K562 (cell line): ENCODE results near the gene TTC33. TPM values are rescaled to one million over a fixed set of nuclear protein-coding genes. Genes with fewer than 3 reads are reported as not detected.

Source experiments
- FOXK2 ChIP-seq, 2 experiments: fragments of 450-650 bp; IDR thresholded peaks in 1 of 2; conservative IDR thresholded peaks in 1 of 2; 2 replicates each; pipeline ENCODE4 v1.6.1; 2016; ENCODE audit warnings: low read depth in 2 of 2, mild to moderate bottlenecking in 1 of 2
- KDM2B ChIP-seq: fragments of 250-450 bp; sonication (Bioruptor Pico); IDR thresholded peaks from 2 replicates; pipeline ENCODE4 v1.8.0; 2021; ENCODE audit warnings: mild to moderate bottlenecking, moderate library complexity
- NCOR1 ChIP-seq: fragments of 450-650 bp; IDR thresholded peaks from 2 replicates; pipeline ENCODE4 v1.6.1; 2016; ENCODE audit warnings: mild to moderate bottlenecking, moderate library complexity
- SMARCA4 ChIP-seq: fragments of 450-650 bp; IDR thresholded peaks from 2 replicates; pipeline ENCODE4 v1.6.1; 2016
- SOX6 ChIP-seq: fragments of 450-650 bp; IDR thresholded peaks from 2 replicates; pipeline ENCODE4 v1.6.1; 2014; ENCODE audit warnings: mild to moderate bottlenecking
- SRSF9 ChIP-seq: fragments of 200-400 bp; formaldehyde crosslinking; IDR thresholded peaks from 2 replicates; pipeline ENCODE4 v1.6.1; 2017; ENCODE audit warnings: low read depth, low read length, borderline replicate concordance
- polyA plus RNA-seq, 8 experiments: library from polyadenylated mRNA; depleted of rRNA in 4 of 8; stranded (reverse) in 5 of 8; unstranded in 3 of 8; fragments of >200 nt; fragmentation: Nextera tagmentation in 2 of 8; fragmentation: Illumina TruSeq in 1 of 8; extraction: Ambion mirVana in 2 of 8; extraction: Trizol in 1 of 8; gene quantifications; 2 replicates each; pipeline versions ENCODE4 v1.2.1 to v1.2.3, GENCODE V29; 2011 to 2014; ENCODE audit warnings: inconsistent platforms in 1 of 8, missing spikeins in 1 of 8
- total RNA-seq, 7 experiments: library from RNA; depleted of rRNA in 6 of 7; stranded (reverse); fragments of >200 nt in 6 of 7; fragmentation: Illumina TruSeq in 2 of 7; extraction: Trizol in 2 of 7; gene quantifications; 2 replicates each; pipeline versions ENCODE4 v1.2.1 to v1.2.3, GENCODE V29; 2011 to 2021; ENCODE audit warnings: low replicate concordance in 1 of 7
- TF ChIP-seq, protein P1 (sequence below): fragments of 450-650 bp; IDR thresholded peaks from 2 replicates; pipeline ENCODE4 v1.6.1; 2017; ENCODE audit warnings: antibody characterized with exemption, mild to moderate bottlenecking
- TF ChIP-seq, protein P2 (sequence below): fragments of 450-650 bp; formaldehyde crosslinking; IDR thresholded peaks from 2 replicates; pipeline ENCODE4 v1.4.0; 2022; ENCODE audit warnings: missing genetic modification characterization
- TF ChIP-seq, protein P3 (sequence below): fragments of 450-650 bp; IDR thresholded peaks from 2 replicates; pipeline ENCODE4 v1.6.1; 2016; ENCODE audit warnings: low read depth

Gene TTC33
- total and polyA plus RNA-seq, 9 of the 15 experiments (the other 6 are each of a cell fraction or from before 2014, with no cell fraction given), result 11.5 to 24.9 (median 21.1) TPM

DNA sequence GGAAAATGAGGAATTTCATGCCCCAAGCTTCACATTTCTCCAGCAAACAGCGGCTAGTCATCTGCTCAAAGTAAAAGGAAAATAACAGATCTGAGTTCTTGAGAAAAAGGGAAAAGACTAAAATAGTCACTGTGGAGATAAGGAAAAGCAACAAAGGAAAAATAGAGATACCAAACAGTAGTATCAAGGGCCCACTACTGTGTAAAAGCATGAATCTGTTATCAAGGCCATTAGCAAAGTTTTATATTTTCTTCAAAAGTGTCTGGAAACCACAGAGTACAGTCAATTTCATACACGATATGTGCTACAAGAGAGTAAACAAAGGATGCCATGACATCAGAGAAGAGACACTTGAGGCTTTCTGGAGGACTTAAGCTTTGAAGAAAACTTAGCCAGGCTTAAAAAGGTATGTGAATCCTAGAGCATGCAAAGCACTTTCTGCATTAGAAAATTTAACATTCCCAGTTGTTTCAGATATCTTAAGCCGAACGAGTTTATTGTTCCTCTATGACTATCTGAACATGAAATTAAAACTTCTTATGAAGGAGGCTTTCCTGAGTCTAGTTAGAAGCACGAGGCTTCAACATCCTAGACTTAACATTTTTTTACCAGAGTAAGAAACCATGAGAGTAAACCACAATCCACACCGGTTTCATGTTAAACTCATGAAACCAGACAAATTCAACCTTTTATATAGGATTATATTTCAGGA lies 1.2 kb downstream of the TTC33 start (continued):
- TF ChIP-seq, protein P1, sequence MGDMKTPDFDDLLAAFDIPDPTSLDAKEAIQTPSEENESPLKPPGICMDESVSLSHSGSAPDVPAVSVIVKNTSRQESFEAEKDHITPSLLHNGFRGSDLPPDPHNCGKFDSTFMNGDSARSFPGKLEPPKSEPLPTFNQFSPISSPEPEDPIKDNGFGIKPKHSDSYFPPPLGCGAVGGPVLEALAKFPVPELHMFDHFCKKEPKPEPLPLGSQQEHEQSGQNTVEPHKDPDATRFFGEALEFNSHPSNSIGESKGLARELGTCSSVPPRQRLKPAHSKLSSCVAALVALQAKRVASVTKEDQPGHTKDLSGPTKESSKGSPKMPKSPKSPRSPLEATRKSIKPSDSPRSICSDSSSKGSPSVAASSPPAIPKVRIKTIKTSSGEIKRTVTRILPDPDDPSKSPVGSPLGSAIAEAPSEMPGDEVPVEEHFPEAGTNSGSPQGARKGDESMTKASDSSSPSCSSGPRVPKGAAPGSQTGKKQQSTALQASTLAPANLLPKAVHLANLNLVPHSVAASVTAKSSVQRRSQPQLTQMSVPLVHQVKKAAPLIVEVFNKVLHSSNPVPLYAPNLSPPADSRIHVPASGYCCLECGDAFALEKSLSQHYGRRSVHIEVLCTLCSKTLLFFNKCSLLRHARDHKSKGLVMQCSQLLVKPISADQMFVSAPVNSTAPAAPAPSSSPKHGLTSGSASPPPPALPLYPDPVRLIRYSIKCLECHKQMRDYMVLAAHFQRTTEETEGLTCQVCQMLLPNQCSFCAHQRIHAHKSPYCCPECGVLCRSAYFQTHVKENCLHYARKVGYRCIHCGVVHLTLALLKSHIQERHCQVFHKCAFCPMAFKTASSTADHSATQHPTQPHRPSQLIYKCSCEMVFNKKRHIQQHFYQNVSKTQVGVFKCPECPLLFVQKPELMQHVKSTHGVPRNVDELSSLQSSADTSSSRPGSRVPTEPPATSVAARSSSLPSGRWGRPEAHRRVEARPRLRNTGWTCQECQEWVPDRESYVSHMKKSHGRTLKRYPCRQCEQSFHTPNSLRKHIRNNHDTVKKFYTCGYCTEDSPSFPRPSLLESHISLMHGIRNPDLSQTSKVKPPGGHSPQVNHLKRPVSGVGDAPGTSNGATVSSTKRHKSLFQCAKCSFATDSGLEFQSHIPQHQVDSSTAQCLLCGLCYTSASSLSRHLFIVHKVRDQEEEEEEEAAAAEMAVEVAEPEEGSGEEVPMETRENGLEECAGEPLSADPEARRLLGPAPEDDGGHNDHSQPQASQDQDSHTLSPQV, result 0 out of 2 replicates have a peak, but pooled peaks have one; percentile 53
- 0 out of 2 replicates have a peak, but pooled peaks have one; percentile 8 for TF ChIP-seq SOX6
- no peak for TF ChIP-seq SRSF9
- TF ChIP-seq, protein P2, sequence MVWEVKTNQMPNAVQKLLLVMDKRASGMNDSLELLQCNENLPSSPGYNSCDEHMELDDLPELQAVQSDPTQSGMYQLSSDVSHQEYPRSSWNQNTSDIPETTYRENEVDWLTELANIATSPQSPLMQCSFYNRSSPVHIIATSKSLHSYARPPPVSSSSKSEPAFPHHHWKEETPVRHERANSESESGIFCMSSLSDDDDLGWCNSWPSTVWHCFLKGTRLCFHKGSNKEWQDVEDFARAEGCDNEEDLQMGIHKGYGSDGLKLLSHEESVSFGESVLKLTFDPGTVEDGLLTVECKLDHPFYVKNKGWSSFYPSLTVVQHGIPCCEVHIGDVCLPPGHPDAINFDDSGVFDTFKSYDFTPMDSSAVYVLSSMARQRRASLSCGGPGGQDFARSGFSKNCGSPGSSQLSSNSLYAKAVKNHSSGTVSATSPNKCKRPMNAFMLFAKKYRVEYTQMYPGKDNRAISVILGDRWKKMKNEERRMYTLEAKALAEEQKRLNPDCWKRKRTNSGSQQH, result no peak
- no peak for TF ChIP-seq NCOR1
- TF ChIP-seq, protein P3, sequence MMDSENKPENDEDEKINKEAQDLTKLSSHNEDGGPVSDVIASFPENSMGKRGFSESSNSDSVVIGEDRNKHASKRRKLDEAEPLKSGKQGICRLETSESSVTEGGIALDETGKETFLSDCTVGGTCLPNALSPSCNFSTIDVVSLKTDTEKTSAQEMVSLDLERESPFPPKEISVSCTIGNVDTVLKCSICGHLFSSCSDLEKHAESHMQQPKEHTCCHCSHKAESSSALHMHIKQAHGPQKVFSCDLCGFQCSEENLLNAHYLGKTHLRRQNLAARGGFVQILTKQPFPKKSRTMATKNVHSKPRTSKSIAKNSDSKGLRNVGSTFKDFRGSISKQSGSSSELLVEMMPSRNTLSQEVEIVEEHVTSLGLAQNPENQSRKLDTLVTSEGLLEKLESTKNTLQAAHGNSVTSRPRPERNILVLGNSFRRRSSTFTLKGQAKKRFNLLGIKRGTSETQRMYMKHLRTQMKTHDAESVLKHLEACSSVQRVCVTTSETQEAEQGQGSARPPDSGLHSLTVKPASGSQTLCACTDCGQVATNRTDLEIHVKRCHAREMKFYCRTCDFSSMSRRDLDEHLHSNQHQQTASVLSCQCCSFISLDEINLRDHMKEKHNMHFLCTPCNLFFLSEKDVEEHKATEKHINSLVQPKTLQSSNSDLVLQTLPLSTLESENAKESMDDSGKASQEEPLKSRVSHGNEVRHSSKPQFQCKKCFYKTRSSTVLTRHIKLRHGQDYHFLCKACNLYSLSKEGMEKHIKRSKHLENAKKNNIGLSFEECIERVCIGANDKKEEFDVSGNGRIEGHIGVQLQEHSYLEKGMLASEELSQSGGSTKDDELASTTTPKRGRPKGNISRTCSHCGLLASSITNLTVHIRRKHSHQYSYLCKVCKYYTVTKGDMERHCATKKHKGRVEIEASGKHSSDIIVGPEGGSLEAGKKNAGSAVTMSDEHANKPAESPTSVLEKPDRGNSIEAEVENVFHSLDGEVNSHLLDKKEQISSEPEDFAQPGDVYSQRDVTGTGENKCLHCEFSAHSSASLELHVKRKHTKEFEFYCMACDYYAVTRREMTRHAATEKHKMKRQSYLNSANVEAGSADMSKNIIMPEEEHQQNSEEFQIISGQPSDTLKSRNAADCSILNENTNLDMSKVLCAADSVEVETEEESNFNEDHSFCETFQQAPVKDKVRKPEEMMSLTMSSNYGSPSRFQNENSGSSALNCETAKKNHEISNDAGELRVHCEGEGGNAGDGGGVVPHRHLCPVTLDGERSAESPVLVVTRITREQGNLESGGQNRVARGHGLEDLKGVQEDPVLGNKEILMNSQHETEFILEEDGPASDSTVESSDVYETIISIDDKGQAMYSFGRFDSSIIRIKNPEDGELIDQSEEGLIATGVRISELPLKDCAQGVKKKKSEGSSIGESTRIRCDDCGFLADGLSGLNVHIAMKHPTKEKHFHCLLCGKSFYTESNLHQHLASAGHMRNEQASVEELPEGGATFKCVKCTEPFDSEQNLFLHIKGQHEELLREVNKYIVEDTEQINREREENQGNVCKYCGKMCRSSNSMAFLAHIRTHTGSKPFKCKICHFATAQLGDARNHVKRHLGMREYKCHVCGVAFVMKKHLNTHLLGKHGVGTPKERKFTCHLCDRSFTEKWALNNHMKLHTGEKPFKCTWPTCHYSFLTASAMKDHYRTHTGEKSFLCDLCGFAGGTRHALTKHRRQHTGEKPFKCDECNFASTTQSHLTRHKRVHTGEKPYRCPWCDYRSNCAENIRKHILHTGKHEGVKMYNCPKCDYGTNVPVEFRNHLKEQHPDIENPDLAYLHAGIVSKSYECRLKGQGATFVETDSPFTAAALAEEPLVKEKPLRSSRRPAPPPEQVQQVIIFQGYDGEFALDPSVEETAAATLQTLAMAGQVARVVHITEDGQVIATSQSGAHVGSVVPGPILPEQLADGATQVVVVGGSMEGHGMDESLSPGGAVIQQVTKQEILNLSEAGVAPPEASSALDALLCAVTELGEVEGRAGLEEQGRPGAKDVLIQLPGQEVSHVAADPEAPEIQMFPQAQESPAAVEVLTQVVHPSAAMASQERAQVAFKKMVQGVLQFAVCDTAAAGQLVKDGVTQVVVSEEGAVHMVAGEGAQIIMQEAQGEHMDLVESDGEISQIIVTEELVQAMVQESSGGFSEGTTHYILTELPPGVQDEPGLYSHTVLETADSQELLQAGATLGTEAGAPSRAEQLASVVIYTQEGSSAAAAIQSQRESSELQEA, result no peak
- no peak for TF ChIP-seq KDM2B
- 0 out of 2 replicates have a peak, but pooled peaks have one; percentile 29 for TF ChIP-seq SMARCA4
- peak; percentile 55 to 61 for TF ChIP-seq FOXK2 (conservative IDR thresholded peaks at IDR 0.05 in 1 of 2, IDR thresholded peaks at IDR 0.05 in 1 of 2; ENCODE audit: low read depth in 2 of 2)
